Mammary microvascular endothelial cell (primary cell): ENCODE data around the gene AP4M1. TPM values are rescaled to one million over a fixed set of nuclear protein-coding genes. Genes with fewer than 3 reads are reported as not detected.

Experiments
- total RNA-seq: library from RNA; depleted of rRNA; stranded (reverse); fragments of >200 nt; gene quantifications from 2 replicates; pipeline ENCODE4 v1.2.3, GENCODE V29; 2015

Gene AP4M1, protein sequence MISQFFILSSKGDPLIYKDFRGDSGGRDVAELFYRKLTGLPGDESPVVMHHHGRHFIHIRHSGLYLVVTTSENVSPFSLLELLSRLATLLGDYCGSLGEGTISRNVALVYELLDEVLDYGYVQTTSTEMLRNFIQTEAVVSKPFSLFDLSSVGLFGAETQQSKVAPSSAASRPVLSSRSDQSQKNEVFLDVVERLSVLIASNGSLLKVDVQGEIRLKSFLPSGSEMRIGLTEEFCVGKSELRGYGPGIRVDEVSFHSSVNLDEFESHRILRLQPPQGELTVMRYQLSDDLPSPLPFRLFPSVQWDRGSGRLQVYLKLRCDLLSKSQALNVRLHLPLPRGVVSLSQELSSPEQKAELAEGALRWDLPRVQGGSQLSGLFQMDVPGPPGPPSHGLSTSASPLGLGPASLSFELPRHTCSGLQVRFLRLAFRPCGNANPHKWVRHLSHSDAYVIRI
- 16.1 and 18.5 TPM in 2 replicates for total RNA-seq

GRCh38 chr7:100101016-100101862 is at the start of gene AP4M1, which contains the start of gene MCM7:
AP4M1 (plus strand) TSS chr7:100101643; CDS start chr7:100101715, 72 bp downstream.
MCM7 (minus strand) TSS chr7:100101397; CDS start chr7:100101294, 103 bp downstream.

GRCh38 chr7:100081535-100082102 is 19.8 kb upstream of the AP4M1 start, which contains the start of gene ZNF3:
ZNF3 (minus strand) TSS chr7:100081723; CDS start chr7:100077357, 4,366 bp downstream.

GRCh38 chr7:100088621-100089457 is 12.6 kb upstream of the AP4M1 start, which contains the start of gene COPS6:
COPS6 (plus strand) TSS chr7:100088969; CDS start chr7:100088991, 22 bp downstream.

DNA sequence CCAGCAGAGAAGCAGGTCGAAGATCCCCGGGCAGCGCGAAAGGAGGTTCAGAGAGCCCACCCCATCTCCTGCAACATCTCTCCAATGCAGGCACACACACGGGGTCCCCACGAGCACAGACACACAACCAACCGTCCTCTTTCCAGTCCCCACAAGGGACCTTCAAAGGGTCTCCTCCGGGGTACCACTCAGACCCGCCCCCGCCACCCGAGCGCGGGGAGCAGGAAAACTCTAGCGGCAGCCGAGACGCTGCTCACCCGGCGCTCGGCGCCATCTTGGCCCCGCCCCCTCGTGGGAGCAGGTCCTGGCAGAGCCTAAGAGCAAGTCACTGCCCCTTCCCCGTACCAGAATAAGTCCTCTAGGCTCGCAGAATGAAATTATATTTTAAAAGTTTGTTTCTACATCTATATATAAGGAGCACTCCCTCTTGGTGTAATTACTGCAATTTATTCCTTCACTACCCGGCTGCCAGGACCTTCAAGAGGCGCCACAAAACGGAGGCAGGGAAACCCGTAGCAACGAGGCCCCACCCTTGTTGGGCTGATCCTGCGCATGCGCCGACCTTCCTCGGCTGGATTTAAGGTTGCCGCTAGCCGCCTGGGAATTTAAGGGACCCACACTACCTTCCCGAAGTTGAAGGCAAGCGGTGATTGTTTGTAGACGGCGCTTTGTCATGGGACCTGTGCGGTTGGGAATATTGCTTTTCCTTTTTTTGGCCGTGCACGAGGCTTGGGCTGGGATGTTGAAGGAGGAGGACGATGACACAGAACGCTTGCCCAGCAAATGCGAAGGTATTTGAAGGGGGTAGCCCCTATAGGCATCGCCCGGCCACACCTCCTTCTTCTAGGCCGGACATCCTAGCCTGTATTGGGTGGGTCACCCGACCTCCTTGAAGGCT is 17.9 kb downstream of the AP4M1 start, which contains the start of the genes CNPY4 and TAF6:
Gene CNPY4, plus strand, starts transcription at position 563 of the 898 bp plus-strand sequence. Its CDS starts 111 bp downstream, at position 674.
Gene TAF6, minus strand, starts transcription at position 287 of the 898 bp plus-strand sequence. CDS start 5,149 bp downstream, outside the sequence.

DNA sequence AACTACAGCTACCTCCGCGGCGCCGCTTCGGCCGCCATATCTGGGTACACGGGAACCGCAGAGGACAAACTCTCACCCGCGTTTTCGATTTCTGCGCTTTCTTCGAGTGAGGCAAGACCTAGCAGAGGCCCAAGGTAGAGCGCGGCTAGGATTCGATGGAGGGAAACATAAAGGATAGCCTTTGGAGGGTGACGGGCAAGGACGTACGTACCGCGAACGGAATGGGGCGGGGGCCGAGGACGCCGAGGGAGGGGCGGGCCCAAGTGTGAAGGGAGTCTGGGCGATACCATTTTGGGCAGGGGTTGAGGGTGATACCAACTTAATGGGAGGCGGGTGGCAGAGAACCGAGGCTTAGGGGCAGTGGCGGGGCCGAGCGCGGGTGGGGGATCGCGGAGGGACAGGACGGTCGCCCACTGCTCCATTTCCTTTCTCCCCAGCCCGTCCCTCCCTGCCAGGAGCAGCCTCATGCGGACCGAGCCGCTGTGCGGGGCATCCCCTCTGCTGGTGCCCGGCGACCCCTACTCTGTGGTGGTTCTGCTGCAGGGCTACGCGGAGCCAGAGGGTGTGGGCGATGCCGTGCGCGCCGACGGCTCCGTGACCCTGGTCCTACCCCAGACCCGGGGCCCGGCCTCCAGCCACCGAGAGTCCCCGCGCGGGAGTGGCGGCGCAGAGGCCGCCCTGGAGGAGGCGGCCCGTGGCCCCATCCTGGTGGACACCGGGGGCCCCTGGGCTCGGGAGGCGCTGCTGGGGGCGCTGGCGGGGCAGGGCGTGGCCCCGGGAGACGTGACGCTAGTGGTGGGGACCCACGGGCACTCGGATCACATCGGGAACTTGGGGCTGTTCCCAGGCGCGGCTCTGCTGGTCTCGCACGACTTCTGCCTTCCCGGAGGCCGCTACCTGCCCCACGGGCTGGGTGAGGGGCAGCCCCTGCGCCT is 25.8 kb downstream of the AP4M1 start, which contains the start of gene MBLAC1:
Gene MBLAC1, plus strand, starts transcription at position 37 of the 935 bp plus-strand sequence. Its CDS starts 429 bp downstream, at position 466.

DNA sequence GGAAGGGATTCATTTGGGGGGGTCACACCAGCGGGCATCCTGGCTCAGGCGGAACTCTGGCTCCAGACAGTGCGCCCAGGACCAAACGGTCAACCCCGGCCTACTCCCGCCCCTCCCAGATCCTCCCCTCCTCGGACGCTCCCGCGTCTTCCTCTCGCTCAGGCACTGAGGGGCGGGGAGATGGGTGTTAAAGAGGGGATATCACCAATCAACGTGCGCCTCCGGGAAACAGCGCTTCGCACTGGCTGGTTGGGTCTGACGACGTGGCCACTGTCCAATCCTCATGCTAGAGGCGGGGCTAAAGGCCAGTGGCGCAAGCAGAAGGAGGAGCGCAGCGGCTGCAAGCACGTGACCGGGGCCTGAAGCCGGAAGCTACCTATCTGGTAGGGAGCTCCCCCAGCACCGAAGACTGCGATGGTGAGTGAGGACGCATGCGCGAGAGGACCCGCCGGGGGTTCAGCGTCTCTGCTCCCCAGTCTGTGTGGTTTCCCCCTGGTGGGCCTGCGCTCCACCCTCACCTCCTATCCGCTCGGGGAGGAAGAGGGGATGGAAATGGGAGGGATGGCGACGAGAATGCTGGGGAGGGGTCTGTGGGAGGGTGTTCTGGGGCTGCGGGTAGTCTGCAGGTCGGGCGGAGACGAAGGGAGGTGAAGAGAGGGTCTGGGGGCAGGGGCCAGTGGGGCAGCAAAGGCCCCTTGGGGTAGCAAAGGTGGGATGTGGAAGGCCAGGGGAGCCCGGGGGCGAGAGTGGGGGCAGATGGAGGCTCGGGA is 47.3 kb downstream of the AP4M1 start, which contains the start of gene LAMTOR4:
Gene LAMTOR4, plus strand, starts transcription at position 360 of the 770 bp plus-strand sequence. Its CDS starts 55 bp downstream, at position 415.

Other genes starting within 250 kb of the AP4M1 start
- not detected in 2 replicates for gene OR2AE1, start 224.6 kb upstream of the AP4M1 start, total RNA-seq
- 24.0 and 25.8 TPM in 2 replicates for gene TRIM4, start 182.1 kb upstream of the AP4M1 start, total RNA-seq
- not detected in 2 replicates for gene GJC3, start 172.0 kb upstream of the AP4M1 start, total RNA-seq
- gene AZGP1, start 125.6 kb upstream of the AP4M1 start, total RNA-seq: not detected in 2 replicates
- 11.3 and 13.6 TPM in 2 replicates for gene ZKSCAN1, start 86.0 kb upstream of the AP4M1 start, total RNA-seq
- 6.1 and 8.3 TPM in 2 replicates for gene ZSCAN21, start 51.9 kb upstream of the AP4M1 start, total RNA-seq
- gene ZNF3, start 19.9 kb upstream of the AP4M1 start, total RNA-seq: 19.1 and 21.1 TPM in 2 replicates
- gene COPS6, start 12.7 kb upstream of the AP4M1 start, total RNA-seq: 102 and 125 TPM in 2 replicates
- gene MCM7, start 246 bp upstream of the AP4M1 start, total RNA-seq: 149 and 155 TPM in 2 replicates
- gene TAF6, start 17.7 kb downstream of the AP4M1 start, total RNA-seq: 56.0 and 63.9 TPM in 2 replicates
- 23.8 and 25.7 TPM in 2 replicates for gene CNPY4, start 18.0 kb downstream of the AP4M1 start, total RNA-seq
- gene MBLAC1, start 25.3 kb downstream of the AP4M1 start, total RNA-seq: 4.7 and 5.0 TPM in 2 replicates
- 184 and 224 TPM in 2 replicates for gene LAMTOR4, start 47.3 kb downstream of the AP4M1 start, total RNA-seq
- 4.7 and 6.3 TPM in 2 replicates for gene TRAPPC14, start 57.1 kb downstream of the AP4M1 start, total RNA-seq
- 2.7 and 3.9 TPM in 2 replicates for gene GAL3ST4, start 67.0 kb downstream of the AP4M1 start, total RNA-seq
- 0.89 and 1.00 TPM in 2 replicates for gene GPC2, start 75.7 kb downstream of the AP4M1 start, total RNA-seq
- 0.10 and 0.13 TPM in 2 replicates for gene STAG3, start 76.3 kb downstream of the AP4M1 start, total RNA-seq
- gene PVRIG, start 118.3 kb downstream of the AP4M1 start, total RNA-seq: not detected in 2 replicates
- gene SPDYE3, start 206.1 kb downstream of the AP4M1 start, total RNA-seq: 0.05 TPM in 1 of 2 replicates, not detected in the other